Vagina (tissue), 2 donors: ENCODE data around the gene FAM120AOS. TPM values are rescaled to one million over a fixed set of nuclear protein-coding genes. Genes with fewer than 3 reads are reported as not detected.

ENCODE experiments used
- DNase-seq, 2 donors: peaks; one replicate each; pipeline ENCODE4 v3.0.0-alpha.2; 2017; ENCODE audit errors: extremely low spot score in 2 of 2
- H3K27ac ChIP-seq: fragments of 200-600 bp; sonication (generic); one replicate; pipeline ENCODE4 v1.5.1; 2019
- H3K27me3 ChIP-seq: fragments of 200-600 bp; sonication (generic); one replicate; pipeline ENCODE4 v1.5.1; 2019
- H3K36me3 ChIP-seq, 2 donors: fragments of 200-600 bp; sonication (generic); one replicate each; pipeline ENCODE4 v1.5.1; 2017 to 2019
- H3K4me1 ChIP-seq: fragments of 200-600 bp; sonication (generic); one replicate; pipeline ENCODE4 v1.5.1; 2019
- H3K4me3 ChIP-seq, 2 donors: fragments of 200-600 bp; sonication (generic); 1 replicate in 1 of 2; 2 replicates in 1 of 2; pipeline ENCODE4 v1.5.1; 2016 to 2019
- H3K9me3 ChIP-seq: fragments of 200-600 bp; sonication (generic); one replicate; pipeline ENCODE4 v1.5.1; 2019
- POLR2A ChIP-seq, 2 donors: fragments of 450-650 bp; IDR thresholded peaks; one replicate each; pipeline ENCODE4 v1.6.1; 2017; ENCODE audit warnings: antibody characterized with exemption in 2 of 2, mild to moderate bottlenecking in 2 of 2, moderate library complexity in 2 of 2
- POLR2AphosphoS5 ChIP-seq, 2 donors: sonication (generic); formaldehyde crosslinking; IDR thresholded peaks; one replicate each; pipeline ENCODE4 v1.9.0; 2017; ENCODE audit warnings: antibody characterized with exemption in 2 of 2, mild to moderate bottlenecking in 2 of 2, low read depth in 1 of 2; ENCODE audit not compliant: insufficient read depth in 1 of 2
- intact Hi-C: fragments of 100-400 bp; cut with DNase I; formaldehyde crosslinking; loops from one replicate; pipeline ENCODE4 v1.15.1; 2023
- total RNA-seq: library from RNA; depleted of rRNA; stranded (reverse); fragments of >200 nt; gene quantifications from one replicate; pipeline ENCODE4 v1.2.3, GENCODE V29; 2016
- TF ChIP-seq, protein P1 (sequence below), 3 experiments: fragments of 450-650 bp in 2 of 3; fragments of 200-600 bp in 1 of 3; sonication (generic) in 1 of 3; IDR thresholded peaks; one replicate each; pipeline ENCODE4 v1.5.1; 2017 to 2019; ENCODE audit warnings: antibody characterized with exemption in 3 of 3, mild to moderate bottlenecking in 2 of 3, moderate library complexity in 2 of 3

FAM120AOS gene
- total RNA-seq, 1 donor from 2014 or later = 41.5 TPM

- H3K4me1 ChIP-seq = peaks cover 11% of the 10 kb centered on the region
- no peak for TF ChIP-seq POLR2AphosphoS5 (IDR thresholded peaks at IDR 0.05; ENCODE audit: insufficient read depth in 1 of 2, low read depth in 1 of 2)
- TF ChIP-seq, protein P1, sequence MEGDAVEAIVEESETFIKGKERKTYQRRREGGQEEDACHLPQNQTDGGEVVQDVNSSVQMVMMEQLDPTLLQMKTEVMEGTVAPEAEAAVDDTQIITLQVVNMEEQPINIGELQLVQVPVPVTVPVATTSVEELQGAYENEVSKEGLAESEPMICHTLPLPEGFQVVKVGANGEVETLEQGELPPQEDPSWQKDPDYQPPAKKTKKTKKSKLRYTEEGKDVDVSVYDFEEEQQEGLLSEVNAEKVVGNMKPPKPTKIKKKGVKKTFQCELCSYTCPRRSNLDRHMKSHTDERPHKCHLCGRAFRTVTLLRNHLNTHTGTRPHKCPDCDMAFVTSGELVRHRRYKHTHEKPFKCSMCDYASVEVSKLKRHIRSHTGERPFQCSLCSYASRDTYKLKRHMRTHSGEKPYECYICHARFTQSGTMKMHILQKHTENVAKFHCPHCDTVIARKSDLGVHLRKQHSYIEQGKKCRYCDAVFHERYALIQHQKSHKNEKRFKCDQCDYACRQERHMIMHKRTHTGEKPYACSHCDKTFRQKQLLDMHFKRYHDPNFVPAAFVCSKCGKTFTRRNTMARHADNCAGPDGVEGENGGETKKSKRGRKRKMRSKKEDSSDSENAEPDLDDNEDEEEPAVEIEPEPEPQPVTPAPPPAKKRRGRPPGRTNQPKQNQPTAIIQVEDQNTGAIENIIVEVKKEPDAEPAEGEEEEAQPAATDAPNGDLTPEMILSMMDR (IDR thresholded peaks at IDR 0.05) = no peak
- TF ChIP-seq POLR2A (IDR thresholded peaks at IDR 0.05) = no peak
- intact Hi-C loops = no loop called here
- DNase-seq = no peak
- H3K27me3 ChIP-seq = no peaks in the 10 kb centered on the region
- H3K36me3 ChIP-seq = peaks cover 0 to 25% of the 10 kb centered on the region in 2 donors
- H3K4me3 ChIP-seq = no peak overlapping the region
- no peak overlapping the region for H3K27ac ChIP-seq
- no peaks in the 10 kb centered on the region for H3K9me3 ChIP-seq
Measured at GRCh38 chr9:93493949-93494348, 40.6 kb upstream of the FAM120AOS start.

GRCh38 chr9:93492327-93492726 lies 38.9 kb upstream of the FAM120AOS start:
- no peaks in the 10 kb centered on the region for H3K27me3 ChIP-seq
- H3K36me3 ChIP-seq = peaks cover 0 to 11% of the 10 kb centered on the region in 2 donors
- H3K4me1 ChIP-seq = peaks cover 11% of the 10 kb centered on the region
- no peaks in the 10 kb centered on the region for H3K9me3 ChIP-seq
- intact Hi-C loops = no loop called here
- H3K27ac ChIP-seq = no peak overlapping the region
- no peak overlapping the region for H3K4me3 ChIP-seq
- TF ChIP-seq POLR2AphosphoS5 (IDR thresholded peaks at IDR 0.05; ENCODE audit: insufficient read depth in 1 of 2, low read depth in 1 of 2) (no peak), POLR2A (IDR thresholded peaks at IDR 0.05) (no peak)
- TF ChIP-seq, protein P1 (IDR thresholded peaks at IDR 0.05) = no peak
- DNase-seq = no peak

GRCh38 chr9:93491593-93492232 lies 38.3 kb upstream of the FAM120AOS start:
- intact Hi-C loops = no loop called here
- H3K4me3 ChIP-seq = no peak overlapping the region
- TF ChIP-seq POLR2A (IDR thresholded peaks at IDR 0.05) (no peak), POLR2AphosphoS5 (IDR thresholded peaks at IDR 0.05; ENCODE audit: insufficient read depth in 1 of 2, low read depth in 1 of 2) (no peak)
- TF ChIP-seq, protein P1 (IDR thresholded peaks at IDR 0.05) = no peak
- no peak overlapping the region for H3K27ac ChIP-seq
- DNase-seq = no peak
- no peaks in the 10 kb centered on the region for H3K9me3 ChIP-seq
- H3K27me3 ChIP-seq = no peaks in the 10 kb centered on the region
- peaks cover 13% of the 10 kb centered on the region for H3K4me1 ChIP-seq
- H3K36me3 ChIP-seq = peaks cover 0 to 7% of the 10 kb centered on the region in 2 donors

DNA sequence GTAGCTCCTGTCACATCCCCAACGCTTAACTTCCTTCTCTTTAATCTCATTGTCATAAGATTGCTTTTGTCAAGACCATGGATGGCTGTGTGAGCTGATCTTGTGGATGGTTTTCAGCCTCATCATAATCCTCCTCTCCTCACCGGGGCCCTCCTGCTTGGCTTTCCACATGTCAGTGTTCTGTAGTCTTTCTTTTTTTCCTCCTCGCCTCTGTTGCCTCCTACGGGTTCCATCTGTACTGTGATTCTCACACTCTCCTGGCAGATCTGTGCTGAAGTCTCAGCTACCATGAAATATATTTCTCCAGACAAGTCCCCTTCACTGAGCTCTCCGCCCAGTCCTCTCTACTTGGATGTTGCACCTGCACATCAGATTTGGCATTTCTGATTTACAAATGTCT lies 34.9 kb upstream of the FAM120AOS start:
- peaks cover 28% of the 10 kb centered on the region for H3K4me1 ChIP-seq
- no peak for DNase-seq
- no peak overlapping the region for H3K27ac ChIP-seq

GRCh38 chr9:93486268-93486667 lies 32.9 kb upstream of the FAM120AOS start:
- peaks cover 23% of the 10 kb centered on the region for H3K4me1 ChIP-seq
- DNase-seq = no peak
- TF ChIP-seq POLR2AphosphoS5 (IDR thresholded peaks at IDR 0.05; ENCODE audit: insufficient read depth in 1 of 2, low read depth in 1 of 2) (no peak), POLR2A (IDR thresholded peaks at IDR 0.05) (no peak)
- TF ChIP-seq, protein P1 (IDR thresholded peaks at IDR 0.05) = no peak

More for the DNA sequence above, 34.9 kb upstream of the FAM120AOS start:
- no peak overlapping the region for H3K4me3 ChIP-seq
- no peaks in the 10 kb centered on the region for H3K27me3 ChIP-seq
- H3K9me3 ChIP-seq = no peaks in the 10 kb centered on the region
- intact Hi-C loops = no loop called here
- peaks cover 0 to 7% of the 10 kb centered on the region in 2 donors for H3K36me3 ChIP-seq
- TF ChIP-seq, protein P1 (IDR thresholded peaks at IDR 0.05) = no peak
- TF ChIP-seq POLR2A (IDR thresholded peaks at IDR 0.05) (no peak), POLR2AphosphoS5 (IDR thresholded peaks at IDR 0.05; ENCODE audit: insufficient read depth in 1 of 2, low read depth in 1 of 2) (no peak)

More at GRCh38 chr9:93486268-93486667, 32.9 kb upstream of the FAM120AOS start:
- Histone ChIP-seq H3K36me3 (peaks cover 0 to 7% of the 10 kb centered on the region in 2 donors), H3K27me3 (no peaks in the 10 kb centered on the region), H3K27ac (no peak overlapping the region), H3K4me3 (no peak overlapping the region), H3K9me3 (no peaks in the 10 kb centered on the region)
- intact Hi-C loops = no loop called here
